ENCODE results near the gene DPYD.

The DPYD gene

GRCh38 chr1:97895278-97895677, 25.6 kb downstream of the DPYD start:
- TF ChIP-seq CTCF (conservative IDR thresholded peaks at IDR 0.05), result no peak
- H3K27ac ChIP-seq, result no peak overlapping the region

GRCh38 chr1:97893844-97894243, 27.0 kb downstream of the DPYD start:
- no peak for TF ChIP-seq CTCF (conservative IDR thresholded peaks at IDR 0.05)
- H3K27ac ChIP-seq, result no peak overlapping the region

GRCh38 chr1:97886199-97886598, 34.6 kb downstream of the DPYD start:
- no peak for TF ChIP-seq CTCF (conservative IDR thresholded peaks at IDR 0.05)
- H3K27ac ChIP-seq, result no peak overlapping the region

- TF ChIP-seq CTCF (conservative IDR thresholded peaks at IDR 0.05), result no peak
- H3K27ac ChIP-seq, result no peak overlapping the region
Measured at GRCh38 chr1:97883823-97884222, 37.0 kb downstream of the DPYD start.

GRCh38 chr1:97877307-97877706, 43.5 kb downstream of the DPYD start:
- TF ChIP-seq CTCF (conservative IDR thresholded peaks at IDR 0.05), result no peak
- H3K27ac ChIP-seq, result no peak overlapping the region

GRCh38 chr1:97875996-97876395, 44.8 kb downstream of the DPYD start:
- H3K27ac ChIP-seq, result no peak overlapping the region
- TF ChIP-seq CTCF (conservative IDR thresholded peaks at IDR 0.05), result no peak

GRCh38 chr1:97870589-97870988, 50.2 kb downstream of the DPYD start:
- TF ChIP-seq CTCF (conservative IDR thresholded peaks at IDR 0.05), result no peak
- no peak overlapping the region for H3K27ac ChIP-seq

GRCh38 chr1:97869441-97869840, 51.4 kb downstream of the DPYD start:
- no peak for TF ChIP-seq CTCF (conservative IDR thresholded peaks at IDR 0.05)
- no peak overlapping the region for H3K27ac ChIP-seq

Data from VCaP (cell line).